IMR-90 (cell line): ENCODE results near the gene KCNK3. TPM values are rescaled to one million over a fixed set of nuclear protein-coding genes. Genes with fewer than 3 reads are reported as not detected.

Experiments
- ATAC-seq: fragments of 200-7000 bp; cut with Tn5 transposase; 2 replicates; pipeline ENCODE4 v1.9.1; 2020; ENCODE audit warnings: low read depth, mild to moderate bottlenecking, moderate library complexity
- BruUV-seq: library from RNA; stranded (reverse); fragments of 400-500 nt; replicated peaks from 2 replicates; lab custom pipeline; 2021; lab: Mats Ljungman, UMichigan
- CTCF ChIA-PET: fragments of 300-600 bp; formaldehyde crosslinking; extraction: SDS; loops from one replicate; lab custom pipeline; 2021; ENCODE audit warnings: antibody characterized with exemption; lab: Yijun Ruan, JAX
- POLR2A ChIA-PET: fragments of 300-600 bp; sonication (Branson Sonifier 250); formaldehyde crosslinking; loops from one replicate; lab custom pipeline; 2022; ENCODE audit warnings: antibody characterized with exemption; ENCODE audit not compliant: unreplicated experiment; lab: Charles Lee
- DNase-seq: peaks from one replicate; pipeline ENCODE4 v3.0.0; 2013
- H2AFZ ChIP-seq: replicated peaks from 2 replicates; pipeline ENCODE3; 2013; ENCODE audit warnings: low read length, mild to moderate bottlenecking; ENCODE audit not compliant: poor library complexity
- H2AK5ac ChIP-seq: 2 replicates; pipeline ENCODE4 v1.6.1; 2013; ENCODE audit warnings: low read depth, low read length, inconsistent platforms
- H2AK9ac ChIP-seq: replicated peaks from 2 replicates; pipeline ENCODE3; 2013; ENCODE audit warnings: mild to moderate bottlenecking, low read depth, low read length, moderate library complexity; ENCODE audit not compliant: poor library complexity
- H2BK120ac ChIP-seq: 2 replicates; pipeline ENCODE4 v1.6.1; 2013; ENCODE audit warnings: low read depth, low read length, inconsistent platforms
- H2BK15ac ChIP-seq: 3 replicates; pipeline ENCODE4 v1.6.1; 2013; ENCODE audit warnings: low read depth, low read length, inconsistent platforms
- H2BK20ac ChIP-seq: 2 replicates; pipeline ENCODE4 v1.6.1; 2013; ENCODE audit warnings: low read depth, mild to moderate bottlenecking, inconsistent platforms, low read length, moderate library complexity
- H2BK5ac ChIP-seq: 2 replicates; pipeline ENCODE4 v1.6.1; 2013; ENCODE audit warnings: mild to moderate bottlenecking, low read depth, low read length, inconsistent platforms; ENCODE audit not compliant: poor library complexity, severe bottlenecking
- H3K14ac ChIP-seq: replicated peaks from 2 replicates; pipeline ENCODE4 v1.6.1; 2013; ENCODE audit warnings: low read depth, low read length, inconsistent platforms
- H3K18ac ChIP-seq: 2 replicates; pipeline ENCODE4 v1.6.1; 2013; ENCODE audit warnings: low read depth, low read length, control low read depth
- H3K23ac ChIP-seq: 2 replicates; pipeline ENCODE4 v1.6.1; 2013; ENCODE audit warnings: low read depth, low read length, inconsistent platforms
- H3K27ac ChIP-seq: 2 replicates; pipeline ENCODE4 v1.5.1; 2013; ENCODE audit warnings: mild to moderate bottlenecking, control low read depth, low read length; ENCODE audit not compliant: insufficient read depth
- H3K27me3 ChIP-seq: 2 replicates; pipeline ENCODE4 v1.6.1; 2013; ENCODE audit warnings: low read length; ENCODE audit not compliant: control insufficient read depth, insufficient read depth
- H3K36me3 ChIP-seq: 2 replicates; pipeline ENCODE4 v1.6.1; 2013; ENCODE audit warnings: low read length, mixed read lengths; ENCODE audit not compliant: control insufficient read depth, insufficient read depth
- H3K4ac ChIP-seq: 2 replicates; pipeline ENCODE4 v1.6.1; 2013; ENCODE audit warnings: low read depth, low read length, inconsistent platforms
- H3K4me1 ChIP-seq: 2 replicates; pipeline ENCODE4 v1.6.1; 2013; ENCODE audit warnings: low read length, mixed read lengths; ENCODE audit not compliant: control insufficient read depth, insufficient read depth
- H3K4me2 ChIP-seq: 2 replicates; pipeline ENCODE4 v1.6.1; 2013; ENCODE audit warnings: low read depth, mild to moderate bottlenecking, control low read depth, low read length, moderate library complexity
- H3K4me3 ChIP-seq: 2 replicates; pipeline ENCODE4 v1.5.1; 2013; ENCODE audit warnings: low read depth, mild to moderate bottlenecking, control low read depth, low read length, moderate library complexity; ENCODE audit not compliant: insufficient read depth
- H3K56ac ChIP-seq: 2 replicates; pipeline ENCODE4 v1.6.1; 2013; ENCODE audit warnings: low read length, inconsistent platforms; ENCODE audit not compliant: insufficient read depth; ENCODE audit errors: extremely low read depth
- H3K79me1 ChIP-seq, 2 experiments: 2 replicates each; pipeline ENCODE4 v1.6.1; 2013; ENCODE audit warnings: low read length in 2 of 2, inconsistent platforms in 1 of 2, low read depth in 1 of 2
- H3K9ac ChIP-seq: 2 replicates; pipeline ENCODE4 v1.6.1; 2013; ENCODE audit warnings: low read depth, low read length, control low read depth
- H3K9me1 ChIP-seq: 2 replicates; pipeline ENCODE4 v1.6.1; 2013; ENCODE audit warnings: low read length, inconsistent platforms; ENCODE audit not compliant: insufficient read depth
- H3K9me3 ChIP-seq: 2 replicates; pipeline ENCODE4 v1.6.1; 2013; ENCODE audit warnings: low read length; ENCODE audit not compliant: control insufficient read depth, insufficient read depth
- H4K20me1 ChIP-seq: 2 replicates; pipeline ENCODE4 v1.6.1; 2013; ENCODE audit warnings: low read length, inconsistent platforms; ENCODE audit not compliant: insufficient read depth
- H4K5ac ChIP-seq: 2 replicates; pipeline ENCODE4 v1.6.1; 2013; ENCODE audit warnings: mild to moderate bottlenecking, low read depth, low read length, control low read depth
- H4K8ac ChIP-seq, 2 experiments: 2 replicates each; pipeline ENCODE4 v1.6.1; 2013; ENCODE audit warnings: low read depth in 2 of 2, low read length in 2 of 2, control low read depth in 1 of 2, inconsistent platforms in 1 of 2
- H4K91ac ChIP-seq: 2 replicates; pipeline ENCODE4 v1.6.1; 2013; ENCODE audit warnings: low read depth, low read length, inconsistent platforms; ENCODE audit not compliant: insufficient read depth
- NFE2L2 ChIP-seq: fragments of 150-350 bp; IDR thresholded peaks from 2 replicates; pipeline ENCODE4 v1.6.1; 2016; ENCODE audit warnings: low read depth, mild to moderate bottlenecking, low read length
- WGBS, 2 experiments: methylation state at CpG; one replicate each; pipeline versions ENCODE4 v1.1.5 to v1.1.7; 2013; ENCODE audit warnings: missing lambda C conversion rate in 2 of 2; ENCODE audit not compliant: insufficient read length in 1 of 2; ENCODE audit errors: extremely low coverage in 2 of 2; 5-methylcytosine and 5-hydroxymethylcytosine counted together
- dilution Hi-C: fragments of 300-500 bp; cut with HindIII; formaldehyde crosslinking; loops from one replicate; pipeline ENCODE4 v1.14.3; 2018; ENCODE audit warnings: low sequenced_read_pairs; ENCODE audit not compliant: unreplicated experiment
- in situ Hi-C: fragments of 300-500 bp; cut with MboI; formaldehyde crosslinking; loops from 3 replicates; pipeline ENCODE4 v1.14.3; 2019; ENCODE audit warnings: low sequenced_read_pairs, inconsistent platforms, mixed read lengths
- intact Hi-C: fragments of 100-400 bp; cut with micrococcal nuclease; formaldehyde crosslinking; loops from 2 replicates; pipeline ENCODE4 v1.10.0; 2022
- polyA plus RNA-seq, 3 experiments: library from polyadenylated mRNA; depleted of rRNA; stranded (reverse); fragments of >200 nt; gene quantifications; 2 replicates each; pipeline ENCODE4 v1.2.3, GENCODE V29; 2012; ENCODE audit warnings: low replicate concordance in 1 of 3
- total RNA-seq: library from RNA; depleted of rRNA; stranded (reverse); fragments of >200 nt; gene quantifications from 2 replicates; pipeline ENCODE4 v1.2.3, GENCODE V29; 2012
- TF ChIP-seq, protein P1 (sequence below): fragments of 150-350 bp; IDR thresholded peaks from 2 replicates; pipeline ENCODE4 v1.6.1; 2017; ENCODE audit warnings: mild to moderate bottlenecking, antibody characterized with exemption, low read length, low read depth

Gene KCNK3
- total and polyA plus RNA-seq, 2 of the 4 experiments (the other 2 are of a cell fraction), result under 0.01 to 0.03 TPM

DNA sequence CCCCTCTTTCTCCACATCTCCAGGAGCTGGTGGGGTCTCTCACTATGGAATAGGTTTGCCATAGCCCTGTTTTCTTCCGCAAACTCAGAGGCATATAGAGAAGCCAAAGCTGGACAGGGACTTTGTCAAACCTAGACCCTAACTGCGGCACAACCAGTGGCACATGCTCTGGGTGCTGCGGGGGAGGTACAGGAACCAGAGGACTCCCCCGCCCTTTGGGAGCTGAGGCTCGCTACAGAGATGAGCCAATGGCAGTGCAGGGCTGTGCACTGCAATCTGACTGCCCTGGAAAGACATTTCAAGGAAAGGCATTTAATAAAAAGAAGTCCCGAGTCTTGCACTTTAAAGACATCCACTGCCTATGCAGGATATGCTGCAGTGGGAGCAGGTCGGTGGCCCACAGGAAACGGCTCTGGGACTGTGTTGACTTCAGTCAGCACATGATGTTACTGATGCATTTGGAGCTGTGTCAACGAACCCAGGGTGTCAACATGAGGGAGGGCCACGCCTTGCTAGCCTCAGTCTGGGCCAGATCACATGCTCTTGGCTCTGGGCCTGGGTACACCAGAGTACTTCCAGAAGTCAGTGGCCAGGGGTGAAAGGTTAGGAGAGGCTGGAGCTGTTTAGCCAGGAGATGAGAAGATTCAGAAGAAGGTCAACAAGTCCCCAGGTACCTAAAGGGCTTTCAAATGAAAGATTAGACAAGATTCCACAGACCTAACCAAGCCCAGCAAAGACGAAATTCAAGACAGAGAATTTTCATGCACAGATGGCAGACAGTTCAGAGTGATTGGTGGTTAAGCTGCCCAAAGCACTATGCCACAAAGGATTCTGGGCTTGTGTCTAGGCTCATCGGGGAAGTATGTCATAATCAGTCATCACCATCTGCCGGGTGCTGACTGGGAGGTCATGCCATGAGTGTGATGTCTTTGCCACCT, 79.8 kb downstream of the KCNK3 start:
- Histone ChIP-seq H3K79me1 (peaks cover 48 to 89% of the 10 kb centered on the region in 2 experiments), H2AK9ac (peak overlapping the region; percentile 76), H4K20me1 (peaks cover 71% of the 10 kb centered on the region), H3K4me1 (peaks cover 18% of the 10 kb centered on the region), H3K27me3 (no peaks in the 10 kb centered on the region), H3K9ac (no peak overlapping the region), H3K56ac (no peak overlapping the region), H2BK15ac (no peak overlapping the region), H4K8ac (peak overlapping the region in 1 of 2 experiments; percentile 20; a peak in 1 of 4 replicates), H3K9me3 (no peaks in the 10 kb centered on the region), H3K4ac (peak overlapping the region; percentile 59), H2BK120ac (peak overlapping the region; percentile 21; the same call in 1 of the 2 replicates), H3K4me2 (no peak overlapping the region), H2AK5ac (peak overlapping the region; percentile 52; the same call in 1 of the 2 replicates), H4K91ac (peak overlapping the region; percentile 15; the same call in 1 of the 2 replicates), H2BK5ac (no peak overlapping the region), H3K36me3 (peaks cover 37% of the 10 kb centered on the region), H3K9me1 (peaks cover 45% of the 10 kb centered on the region), H3K27ac (peak overlapping the region; percentile 63; the same call in 1 of the 2 replicates), H2BK20ac (no peak overlapping the region), H4K5ac (no peak overlapping the region), H2AFZ (no peak overlapping the region), H3K23ac (peak overlapping the region; percentile 68; the same call in 1 of the 2 replicates), H3K18ac (no peak overlapping the region; the same call in 1 of the 2 replicates), H3K14ac (0 out of 2 replicates have a peak overlapping the region, but pooled peaks have one; percentile 37), H3K4me3 (no peak overlapping the region)
- ATAC-seq, result peak; percentile 15
- BruUV-seq, result no TSS peak
- CTCF ChIA-PET, result no interaction called here
- peak; percentile 38 for DNase-seq
- intact Hi-C loops (no loop called here), in situ Hi-C loops (no loop called here), dilution Hi-C loops (no loop called here)
- WGBS, 2 experiments, result 69% methylated on average over 7 of the region's 13 CpGs; no CpG with 5 or more reads in 1 of the 2 experiments
- TF ChIP-seq NFE2L2, result no peak
- TF ChIP-seq, protein P1, sequence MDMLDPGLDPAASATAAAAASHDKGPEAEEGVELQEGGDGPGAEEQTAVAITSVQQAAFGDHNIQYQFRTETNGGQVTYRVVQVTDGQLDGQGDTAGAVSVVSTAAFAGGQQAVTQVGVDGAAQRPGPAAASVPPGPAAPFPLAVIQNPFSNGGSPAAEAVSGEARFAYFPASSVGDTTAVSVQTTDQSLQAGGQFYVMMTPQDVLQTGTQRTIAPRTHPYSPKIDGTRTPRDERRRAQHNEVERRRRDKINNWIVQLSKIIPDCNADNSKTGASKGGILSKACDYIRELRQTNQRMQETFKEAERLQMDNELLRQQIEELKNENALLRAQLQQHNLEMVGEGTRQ, result peak; percentile 3; the same call in 1 of the 2 replicates
- POLR2A ChIA-PET, result no interaction called here
